AG04449 (cell line): Measurements from ENCODE around the gene CCDC138.

Experiments used
- CTCF ChIA-PET: fragments of 350-600 bp; formaldehyde crosslinking; extraction: SDS; loops from one replicate; lab custom pipeline; 2021; ENCODE audit warnings: antibody characterized with exemption; lab: Yijun Ruan, JAX
- POLR2A ChIA-PET: fragments of 400-600, 350-600 bp; formaldehyde crosslinking; extraction: SDS; loops from one replicate; lab custom pipeline; 2020; ENCODE audit warnings: antibody characterized with exemption, inconsistent platforms; lab: Yijun Ruan, JAX
- DNase-seq: peaks from one replicate; pipeline ENCODE4 v3.0.0-alpha.2; 2010; ENCODE audit warnings: low read depth, low spot score
- H3K4me3 ChIP-seq: 2 replicates; pipeline ENCODE4 v1.5.1; 2011; ENCODE audit warnings: low read depth, mild to moderate bottlenecking, control low read depth, low read length
- TF ChIP-seq, protein P1 (sequence below): IDR thresholded peaks from one replicate; pipeline ENCODE4 v1.5.1; 2011; ENCODE audit warnings: mild to moderate bottlenecking, moderate library complexity, low read length, control low read depth, inconsistent platforms; ENCODE audit not compliant: insufficient read depth; ENCODE audit errors: missing control alignments

The CCDC138 gene

DNA sequence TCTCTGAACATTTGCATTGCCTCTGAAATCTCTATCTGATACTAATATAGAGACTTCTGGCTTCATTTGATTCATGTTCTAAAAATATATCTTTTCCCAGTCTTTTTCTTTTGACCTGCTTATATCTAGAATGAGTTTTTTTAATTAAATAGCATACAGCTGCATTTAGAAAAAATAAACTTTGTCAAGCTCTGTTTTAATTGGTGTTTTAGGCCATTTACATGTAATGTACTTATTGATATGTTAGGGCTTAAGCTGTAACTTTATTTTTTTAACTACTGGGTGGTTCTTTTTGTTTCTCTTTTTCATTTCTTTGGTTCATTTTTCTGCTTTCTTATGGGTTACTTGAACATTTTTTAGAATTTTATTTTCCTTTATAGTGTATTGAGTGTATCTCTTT, 54.9 kb downstream of the CCDC138 start:
- CTCF ChIA-PET, result no interaction called here
- TF ChIP-seq, protein P1, sequence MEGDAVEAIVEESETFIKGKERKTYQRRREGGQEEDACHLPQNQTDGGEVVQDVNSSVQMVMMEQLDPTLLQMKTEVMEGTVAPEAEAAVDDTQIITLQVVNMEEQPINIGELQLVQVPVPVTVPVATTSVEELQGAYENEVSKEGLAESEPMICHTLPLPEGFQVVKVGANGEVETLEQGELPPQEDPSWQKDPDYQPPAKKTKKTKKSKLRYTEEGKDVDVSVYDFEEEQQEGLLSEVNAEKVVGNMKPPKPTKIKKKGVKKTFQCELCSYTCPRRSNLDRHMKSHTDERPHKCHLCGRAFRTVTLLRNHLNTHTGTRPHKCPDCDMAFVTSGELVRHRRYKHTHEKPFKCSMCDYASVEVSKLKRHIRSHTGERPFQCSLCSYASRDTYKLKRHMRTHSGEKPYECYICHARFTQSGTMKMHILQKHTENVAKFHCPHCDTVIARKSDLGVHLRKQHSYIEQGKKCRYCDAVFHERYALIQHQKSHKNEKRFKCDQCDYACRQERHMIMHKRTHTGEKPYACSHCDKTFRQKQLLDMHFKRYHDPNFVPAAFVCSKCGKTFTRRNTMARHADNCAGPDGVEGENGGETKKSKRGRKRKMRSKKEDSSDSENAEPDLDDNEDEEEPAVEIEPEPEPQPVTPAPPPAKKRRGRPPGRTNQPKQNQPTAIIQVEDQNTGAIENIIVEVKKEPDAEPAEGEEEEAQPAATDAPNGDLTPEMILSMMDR, result no peak
- no peak overlapping the region for H3K4me3 ChIP-seq
- no peak for DNase-seq
- POLR2A ChIA-PET, result no interaction called here

DNA sequence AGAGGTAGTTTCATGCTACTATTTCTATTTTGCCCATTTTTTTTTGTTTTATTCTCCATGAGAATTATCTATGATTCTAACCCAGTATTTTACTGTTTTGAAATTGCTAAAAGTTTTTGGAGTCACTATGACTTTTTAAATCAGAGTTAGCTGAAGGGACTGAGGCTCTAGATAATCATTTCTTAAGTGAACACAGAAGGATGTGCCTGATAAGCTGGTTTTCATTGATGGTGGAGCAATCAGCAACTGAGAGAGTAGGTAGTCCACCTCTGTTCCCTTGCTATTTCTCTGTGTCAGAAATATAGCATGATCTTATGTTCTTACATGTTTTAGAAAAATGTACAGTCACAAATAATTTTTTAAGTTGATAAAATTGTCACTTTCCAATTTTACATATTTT, 59.4 kb downstream of the CCDC138 start:
- H3K4me3 ChIP-seq, result no peak overlapping the region
- ChIA-PET CTCF (no interaction called here), POLR2A (no interaction called here)
- DNase-seq, result no peak
- TF ChIP-seq, protein P1, result no peak

DNA sequence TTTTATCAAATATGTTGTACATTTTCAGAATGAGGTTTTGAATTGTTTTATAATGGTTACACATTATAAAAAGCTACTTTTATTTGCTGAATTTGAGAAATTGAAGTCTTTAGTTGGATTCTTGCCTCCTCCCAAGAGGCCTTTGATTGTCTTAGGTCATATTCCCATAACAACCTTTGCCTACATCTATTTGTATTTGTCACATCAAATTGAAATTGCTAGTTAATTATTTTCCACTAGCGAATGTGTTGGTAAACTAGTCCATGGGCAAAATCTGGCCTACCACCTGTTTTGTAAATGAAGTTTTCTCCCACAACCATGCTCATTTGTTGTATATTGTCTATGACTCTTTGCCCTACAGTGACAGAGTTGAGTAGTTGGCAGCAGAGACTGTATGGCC, 60.4 kb downstream of the CCDC138 start:
- TF ChIP-seq, protein P1, result no peak
- no peak overlapping the region for H3K4me3 ChIP-seq
- no peak for DNase-seq
- ChIA-PET POLR2A (no interaction called here), CTCF (interaction anchor here (0.7 to 1.2 kb wide), 2 partner anchors 28 to 82 kb away, joined by 3 to 4 read pairs; no protein-coding TSS in a partner anchor)

DNA sequence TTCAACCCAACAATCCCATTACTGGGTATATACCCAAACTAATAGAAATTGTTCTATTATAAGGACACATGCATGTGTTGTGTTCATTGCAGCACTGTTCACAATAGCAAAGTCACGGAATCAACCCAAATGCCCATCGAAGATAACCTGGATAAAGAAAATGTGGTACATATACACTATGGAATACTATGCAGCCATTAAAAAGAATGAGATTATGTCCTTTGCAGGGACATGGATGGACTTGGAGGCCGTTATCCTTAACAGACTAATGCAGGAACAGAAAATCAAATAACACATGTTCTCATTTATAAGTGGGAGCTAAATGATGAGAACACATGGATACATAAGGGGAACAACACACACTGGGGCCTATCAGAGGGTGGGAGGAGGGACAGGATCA, 65.8 kb downstream of the CCDC138 start:
- DNase-seq, result no peak
- TF ChIP-seq, protein P1, result no peak
- no peak overlapping the region for H3K4me3 ChIP-seq
- CTCF ChIA-PET, result no interaction called here
- POLR2A ChIA-PET, result no interaction called here

DNA sequence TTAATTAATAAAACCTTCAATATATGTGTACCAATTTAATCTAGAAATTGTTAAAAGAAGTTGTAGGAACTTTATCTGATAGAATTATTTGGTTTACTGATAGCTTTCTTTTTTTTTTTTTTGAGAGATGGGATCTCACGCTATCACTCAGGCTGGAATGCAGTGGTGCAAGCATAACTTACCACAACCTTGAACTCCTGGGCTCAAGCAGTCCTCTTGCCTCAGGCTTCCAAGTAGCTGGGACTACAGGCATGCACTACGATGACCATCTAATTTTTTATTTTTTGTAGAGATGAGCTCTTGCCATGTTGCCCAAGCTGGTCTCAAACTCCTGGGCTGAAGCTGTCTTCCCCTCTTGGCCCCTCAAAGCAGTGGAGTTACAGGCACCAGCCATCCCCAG, 66.8 kb downstream of the CCDC138 start:
- no peak overlapping the region for H3K4me3 ChIP-seq
- CTCF ChIA-PET, result interaction anchor here (1.0 kb wide), 1 partner anchor 693 kb away, joined by 3 read pairs; no protein-coding TSS in a partner anchor
- POLR2A ChIA-PET, result no interaction called here
- TF ChIP-seq, protein P1, result no peak
- peak; percentile 9 for DNase-seq

DNA sequence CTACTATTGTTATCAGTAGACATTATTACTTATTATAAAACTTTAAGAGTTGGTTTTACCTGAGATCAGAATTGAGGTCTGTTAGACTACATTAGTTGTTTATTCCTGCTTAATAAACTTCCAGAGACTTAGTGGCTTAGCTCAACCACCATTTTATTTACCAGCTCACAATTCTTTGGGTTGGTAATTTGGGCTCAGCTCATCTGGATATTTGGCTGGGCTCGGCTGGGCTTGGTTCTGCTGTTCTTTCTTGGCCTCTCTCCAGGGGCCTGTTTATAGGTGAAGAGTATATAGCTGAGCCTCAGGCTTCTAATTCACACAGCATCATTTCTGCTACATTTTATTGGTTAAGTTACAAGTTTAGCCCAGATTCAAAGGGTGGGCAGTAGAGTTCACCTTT, 67.9 kb downstream of the CCDC138 start:
- no peak overlapping the region for H3K4me3 ChIP-seq
- ChIA-PET CTCF (interaction anchor here (0.8 to 1.0 kb wide), 3 partner anchors 11 to 692 kb away, joined by 3 to 4 read pairs (median 3); no protein-coding TSS in a partner anchor), POLR2A (no interaction called here)
- TF ChIP-seq, protein P1, result no peak
- no peak for DNase-seq
